ENCODE data around the gene MVB12B. TPM values are rescaled to one million over a fixed set of nuclear protein-coding genes. Genes with fewer than 3 reads are reported as not detected.

MVB12B gene
- total and polyA plus RNA-seq, 2 of the 13 experiments (the other 11 are each of a cell fraction or from before 2014, with no cell fraction given), result 12.1 to 30.1 TPM

GRCh38 chr9:126398403-126399058 lies 71.9 kb downstream of the MVB12B start (continued):
- TF ChIP-seq TBL1XR1 (IDR thresholded peaks at IDR 0.05; ENCODE audit: borderline replicate concordance, low read length, partially characterized antibody), result no peak
- no peak for TF ChIP-seq NBN (conservative IDR thresholded peaks at IDR 0.05)
- TF ChIP-seq ZSCAN12 (CRISPR knock-in tag; IDR thresholded peaks at IDR 0.05), result no peak
- TF ChIP-seq THAP11 (CRISPR knock-in tag; IDR thresholded peaks at IDR 0.05), result peak; percentile 34; the same call in 1 of the 2 replicates
- no peak for TF ChIP-seq NFIB (CRISPR knock-in tag; IDR thresholded peaks at IDR 0.05; ENCODE audit: borderline replicate concordance)
- no peak for TF ChIP-seq ZNF740 (CRISPR knock-in tag; IDR thresholded peaks at IDR 0.05)
- no peak for TF ChIP-seq ZSCAN22 (CRISPR knock-in tag; IDR thresholded peaks at IDR 0.05)
- no peak for TF ChIP-seq TERF1 (CRISPR knock-in tag; IDR thresholded peaks at IDR 0.05)
- no peak for TF ChIP-seq SKIL (CRISPR knock-in tag; IDR thresholded peaks at IDR 0.05; ENCODE audit: borderline replicate concordance)
- no peak for TF ChIP-seq TSC22D2 (CRISPR knock-in tag; IDR thresholded peaks at IDR 0.05; ENCODE audit: borderline replicate concordance)
- no peak for TF ChIP-seq CEBPZ (IDR thresholded peaks at IDR 0.05; ENCODE audit: low read length)
- 0 out of 2 replicates have a peak, but pooled peaks have one; percentile 24 for TF ChIP-seq ZNF430 (CRISPR knock-in tag; IDR thresholded peaks at IDR 0.05)
- TF ChIP-seq ZNF136 (CRISPR knock-in tag; IDR thresholded peaks at IDR 0.05; ENCODE audit: low read depth), result no peak
- no peak for TF ChIP-seq NCOA5 (CRISPR knock-in tag; IDR thresholded peaks at IDR 0.05)
- no peak for TF ChIP-seq ZNF7 (CRISPR knock-in tag; IDR thresholded peaks at IDR 0.05)
- no peak for TF ChIP-seq MXD1 (CRISPR knock-in tag; IDR thresholded peaks at IDR 0.05)
- 0 out of 2 replicates have a peak, but pooled peaks have one; percentile 17 for TF ChIP-seq FOSL2 (CRISPR knock-in tag; IDR thresholded peaks at IDR 0.05)
- TF ChIP-seq KLF12 (CRISPR knock-in tag; IDR thresholded peaks at IDR 0.05; ENCODE audit: borderline replicate concordance), result no peak
- TF ChIP-seq THAP7 (CRISPR knock-in tag; IDR thresholded peaks at IDR 0.05), result 0 out of 2 replicates have a peak, but pooled peaks have one; percentile 46
